Measurements from ENCODE around the gene RANBP17.

- TF ChIP-seq, protein P1, sequence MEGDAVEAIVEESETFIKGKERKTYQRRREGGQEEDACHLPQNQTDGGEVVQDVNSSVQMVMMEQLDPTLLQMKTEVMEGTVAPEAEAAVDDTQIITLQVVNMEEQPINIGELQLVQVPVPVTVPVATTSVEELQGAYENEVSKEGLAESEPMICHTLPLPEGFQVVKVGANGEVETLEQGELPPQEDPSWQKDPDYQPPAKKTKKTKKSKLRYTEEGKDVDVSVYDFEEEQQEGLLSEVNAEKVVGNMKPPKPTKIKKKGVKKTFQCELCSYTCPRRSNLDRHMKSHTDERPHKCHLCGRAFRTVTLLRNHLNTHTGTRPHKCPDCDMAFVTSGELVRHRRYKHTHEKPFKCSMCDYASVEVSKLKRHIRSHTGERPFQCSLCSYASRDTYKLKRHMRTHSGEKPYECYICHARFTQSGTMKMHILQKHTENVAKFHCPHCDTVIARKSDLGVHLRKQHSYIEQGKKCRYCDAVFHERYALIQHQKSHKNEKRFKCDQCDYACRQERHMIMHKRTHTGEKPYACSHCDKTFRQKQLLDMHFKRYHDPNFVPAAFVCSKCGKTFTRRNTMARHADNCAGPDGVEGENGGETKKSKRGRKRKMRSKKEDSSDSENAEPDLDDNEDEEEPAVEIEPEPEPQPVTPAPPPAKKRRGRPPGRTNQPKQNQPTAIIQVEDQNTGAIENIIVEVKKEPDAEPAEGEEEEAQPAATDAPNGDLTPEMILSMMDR (IDR thresholded peaks at IDR 0.05; ENCODE audit: low read depth, low read length), result no peak
- TF ChIP-seq EZH2phosphoT487 (IDR thresholded peaks at IDR 0.05; ENCODE audit: low read depth), result no peak
Observed at GRCh38 chr5:171116719-171117118, 254.9 kb downstream of the RANBP17 start.

All from OCI-LY3 (cell line).